Heart right ventricle (tissue), 16 donors: Measurements from ENCODE around the gene JAM3. TPM values are rescaled to one million over a fixed set of nuclear protein-coding genes. Genes with fewer than 3 reads are reported as not detected.

Experiments used
- ATAC-seq, 8 donors: fragments of 200-7000 bp; cut with Tn5 transposase; one replicate each; pipeline ENCODE4 v1.9.1; 2020; ENCODE audit warnings: mild to moderate bottlenecking in 8 of 8, moderate library complexity in 8 of 8, moderate number of reproducible peaks in 1 of 8
- DNase-seq, 2 donors: peaks; one replicate each; pipeline ENCODE4 v3.0.0-alpha.2; 2020
- H3K27ac ChIP-seq, 10 donors: fragments of 200-600 bp; sonication (generic) in 2 of 10; one replicate each; pipeline versions ENCODE4 v1.5.0 to v1.8.0; 2020 to 2022; ENCODE audit warnings: mild to moderate bottlenecking in 3 of 10
- H3K27me3 ChIP-seq, 7 donors: fragments of 200-600 bp; one replicate each; pipeline ENCODE4 v1.8.0; 2021 to 2022; ENCODE audit warnings: mild to moderate bottlenecking in 2 of 7
- H3K36me3 ChIP-seq, 9 donors: fragments of 200-600 bp; sonication (generic) in 1 of 9; one replicate each; pipeline versions ENCODE4 v1.5.0 to v1.8.0; 2020 to 2022; ENCODE audit warnings: mild to moderate bottlenecking in 2 of 9
- H3K4me1 ChIP-seq, 9 donors: fragments of 200-600 bp; sonication (generic) in 1 of 9; one replicate each; pipeline versions ENCODE4 v1.5.0 to v1.8.0; 2020 to 2022; ENCODE audit warnings: mild to moderate bottlenecking in 4 of 9
- H3K4me3 ChIP-seq, 10 donors: fragments of 200-600 bp; sonication (generic) in 2 of 10; one replicate each; pipeline versions ENCODE4 v1.5.0 to v1.8.0; 2020 to 2022; ENCODE audit warnings: mild to moderate bottlenecking in 7 of 10, moderate library complexity in 2 of 10
- H3K9me3 ChIP-seq, 11 donors: fragments of 200-600 bp in 10 of 11; sonication (generic) in 2 of 11; one replicate each; pipeline versions ENCODE4 v1.5.0 to v1.8.0; 2013 to 2022; ENCODE audit warnings: mild to moderate bottlenecking in 2 of 11, control low read depth in 1 of 11, moderate library complexity in 1 of 11
- CTCF ChIP-seq, 9 donors: fragments of 200-600 bp; sonication (generic) in 2 of 9; IDR thresholded peaks; one replicate each; pipeline versions ENCODE4 v1.5.0 to v1.8.0; 2021 to 2022; ENCODE audit warnings: antibody characterized with exemption in 9 of 9, mild to moderate bottlenecking in 5 of 9, moderate library complexity in 1 of 9
- WGBS, 2 donors: extraction: QIAGEN DNeasy Blood & Tissue Kit; methylation state at CpG; one replicate each; pipeline ENCODE4 v1.1.7; 2013; ENCODE audit warnings: inconsistent platforms in 1 of 2; 5-methylcytosine and 5-hydroxymethylcytosine counted together
- intact Hi-C, 10 donors: fragments of 100-400 bp; cut with DNase I; formaldehyde crosslinking; loops; one replicate each; pipeline versions ENCODE4 v1.11.1 to v1.14.2; 2022
- polyA plus RNA-seq, 2 donors: library from polyadenylated mRNA; stranded (reverse); fragments of 200-250 nt; gene quantifications; one replicate each; pipeline ENCODE4 v1.2.3, GENCODE V29; 2013
- total RNA-seq, 10 donors: library from RNA; stranded (reverse); fragmentation: NEBNext Ultra II Directional in 3 of 10; extraction: Animal tissue kit (Norgen Biotek cat#: 25700) in 3 of 10; gene quantifications; one replicate each; pipeline versions ENCODE4 v1.2.1 to v1.2.4, GENCODE V29; 2021 to 2023
- donor health status: Arrhythmogenic right ventricular cardiomyopathy.
- donor health status: ischemic (EF 13 %, LVEDD 7.1; RV severe dilation, severe dysfunction).
- donor health status: healthy with polysubstance abuse.
- donor health status: DM: no; HTN: yes; CAD: no.
- donor health status: DM: no; HTN: no; CAD: no.
- donor health status: ischemic (EF 25% LVEDD 6.9; RV normal size, moderate dysfunction).
- donor health status: ischemic (EF 25% LVEDD 5.7; RV mildly dilated, moderate dysfunction).
- donor health status: healthy.
- donor health status: DM: yes; HTN: yes; CAD: no.
- donor health status: Ischemic cardiomyopathy.
- donor health status: ischemic (EF 35%, LVEDD 5.7; RV mildly dilated, moderate dysfunction).
- donor health status: nonischemic (EF 11% LVEDD 7.7; RV severe dilation, severe dysfunction).
- donor health status: DM: yes; HTN: yes; CAD: no.
- donor health status: PGD.
- donor health status: ischemic (EF 29% LVEDD 5.4; RV normal size, mild dysfunction).
- donor health status: nonischemic (EF 23%, LVEDD 6.1; RV moderate dilation, normal function).

The JAM3 gene
- total and polyA plus RNA-seq, 12 donors, result 12.7 to 55.4 (median 29.0) TPM

DNA sequence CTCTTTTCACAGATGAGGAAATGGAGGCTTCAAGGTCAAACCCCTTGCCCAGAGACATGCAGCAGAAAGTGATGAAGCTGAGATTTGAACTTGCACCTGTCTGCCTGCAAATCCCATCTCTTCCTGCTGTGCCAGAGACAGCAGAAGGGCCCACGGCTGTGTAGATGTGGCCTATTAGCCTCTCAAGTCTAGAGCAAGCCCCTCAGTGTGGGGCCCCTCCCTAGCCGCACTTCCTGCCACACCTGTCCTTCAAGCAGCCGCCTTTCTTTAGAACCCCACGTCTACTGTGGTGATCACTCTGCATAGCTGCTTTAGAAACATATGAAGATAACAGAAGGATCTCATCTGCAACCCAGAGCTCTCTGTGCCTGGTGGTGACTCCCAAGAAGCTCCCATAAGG is 41.2 kb upstream of the JAM3 start:
- Histone ChIP-seq H3K36me3 (no peaks in the 10 kb centered on the region), H3K27ac (no peak overlapping the region), H3K27me3 (no peaks in the 10 kb centered on the region), H3K4me3 (no peak overlapping the region), H3K4me1 (peaks cover 0 to 18% (median 5%) of the 10 kb centered on the region in 9 donors), H3K9me3 (no peaks in the 10 kb centered on the region)
- intact Hi-C loops, result loop anchor here in 1 of 10 donors (5.0 kb wide), 1 partner anchor 70 kb away; the partner anchor contains the start of gene IGSF9B
- no peak for TF ChIP-seq CTCF (IDR thresholded peaks at IDR 0.05)
- 78 to 85% methylated on average over 4 of the region's 4 CpGs for WGBS, 2 donors
- DNase-seq, result no peak
- no peak for ATAC-seq

GRCh38 chr11:134028368-134028920 is 40.4 kb upstream of the JAM3 start:
- Histone ChIP-seq H3K4me1 (peaks cover 7 to 26% (median 12%) of the 10 kb centered on the region in 9 donors), H3K4me3 (no peak overlapping the region), H3K9me3 (no peaks in the 10 kb centered on the region), H3K27me3 (no peaks in the 10 kb centered on the region), H3K36me3 (no peaks in the 10 kb centered on the region), H3K27ac (no peak overlapping the region)
- no peak for TF ChIP-seq CTCF (IDR thresholded peaks at IDR 0.05)
- no peak for ATAC-seq
- intact Hi-C loops, result loop anchor here in 1 of 10 donors (5.0 kb wide), 1 partner anchor 71 kb away; the partner anchor contains the start of gene IGSF9B
- no peak for DNase-seq
- 93 to 96% methylated on average over 3 of the region's 3 CpGs for WGBS, 2 donors

DNA sequence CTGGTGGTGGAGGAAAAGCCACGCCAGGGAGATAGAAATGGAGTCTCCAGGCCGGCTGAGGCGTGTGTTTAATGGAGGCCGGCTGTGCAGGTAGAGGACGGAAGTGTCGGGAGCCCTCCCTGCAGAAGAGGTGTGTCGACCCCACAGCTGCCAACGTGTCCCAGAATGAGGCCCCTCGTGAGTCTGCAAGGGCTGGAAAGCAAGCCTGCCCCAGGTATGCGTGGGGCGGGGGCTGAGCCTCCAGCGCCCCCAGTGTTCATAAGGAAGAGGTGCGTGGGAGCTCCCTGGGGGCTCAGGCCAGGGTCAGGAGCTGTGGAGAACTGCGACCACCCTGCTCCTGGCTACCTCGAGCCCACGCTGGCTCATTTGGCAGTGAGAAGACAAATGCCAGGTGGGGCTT is 38.0 kb upstream of the JAM3 start:
- no peaks in the 10 kb centered on the region for H3K9me3 ChIP-seq
- no peak for ATAC-seq
- TF ChIP-seq CTCF (IDR thresholded peaks at IDR 0.05), result peak in 3 of 9 donors; percentile 7 to 16 (median 10)
- H3K4me3 ChIP-seq, result no peak overlapping the region
- peaks cover 13 to 39% (median 32%) of the 10 kb centered on the region in 9 donors for H3K4me1 ChIP-seq
- intact Hi-C loops, result loop anchor here in 1 of 10 donors (5.0 kb wide), 1 partner anchor 74 kb away; the partner anchor contains the start of gene IGSF9B
- WGBS, 2 donors, result 68 to 71% methylated on average over 16 of the region's 16 CpGs
- DNase-seq, result no peak
- H3K36me3 ChIP-seq, result no peaks in the 10 kb centered on the region
- no peak overlapping the region for H3K27ac ChIP-seq
- no peaks in the 10 kb centered on the region for H3K27me3 ChIP-seq

DNA sequence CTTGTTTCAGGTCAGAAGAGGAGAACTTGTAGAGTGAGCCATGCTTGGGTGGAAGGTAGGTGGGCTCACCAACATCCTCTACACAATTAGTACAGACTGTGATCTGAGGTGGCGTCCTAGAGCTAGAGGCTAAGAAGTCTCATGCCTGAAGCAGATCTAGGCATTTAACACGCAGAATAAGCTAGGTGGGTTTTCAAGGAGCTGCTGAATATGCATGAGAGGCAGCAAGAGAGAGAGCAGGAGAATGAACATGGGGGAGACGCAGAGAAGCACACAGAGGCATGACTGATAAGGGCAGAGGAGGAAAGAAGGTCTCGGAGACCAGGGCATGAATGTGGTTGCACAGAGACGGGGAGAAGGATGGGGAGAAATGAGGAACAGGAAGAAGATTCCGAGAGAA is 36.8 kb upstream of the JAM3 start:
- DNase-seq, result no peak
- Histone ChIP-seq H3K9me3 (no peaks in the 10 kb centered on the region), H3K4me1 (peaks cover 15 to 47% (median 35%) of the 10 kb centered on the region in 9 donors), H3K27ac (no peak overlapping the region), H3K4me3 (no peak overlapping the region), H3K27me3 (peaks cover 0 to 4% (median 0%) of the 10 kb centered on the region in 7 donors), H3K36me3 (no peaks in the 10 kb centered on the region)
- intact Hi-C loops, result loop anchor here in 1 of 10 donors (5.0 kb wide), 1 partner anchor 75 kb away; the partner anchor contains the start of gene IGSF9B
- no peak for TF ChIP-seq CTCF (IDR thresholded peaks at IDR 0.05)
- 91% methylated on average over 6 of the region's 6 CpGs for WGBS, 2 donors
- no peak for ATAC-seq
